Esophagus (tissue), 2 donors: ENCODE results near the gene L3MBTL1. TPM values are rescaled to one million over a fixed set of nuclear protein-coding genes. Genes with fewer than 3 reads are reported as not detected.

ENCODE experiments used
- H3K27ac ChIP-seq, 2 donors: one replicate each; pipeline ENCODE4 v1.5.1; 2013; ENCODE audit warnings: low read depth in 2 of 2, mild to moderate bottlenecking in 2 of 2, inconsistent platforms in 1 of 2, low read length in 1 of 2, moderate library complexity in 1 of 2
- H3K27me3 ChIP-seq, 2 donors: one replicate each; pipeline ENCODE4 v1.6.1; 2013; ENCODE audit warnings: low read length in 2 of 2, control low read depth in 1 of 2, mild to moderate bottlenecking in 1 of 2; ENCODE audit not compliant: insufficient read depth in 2 of 2, control insufficient read depth in 1 of 2
- H3K36me3 ChIP-seq, 2 donors: one replicate each; pipeline ENCODE4 v1.6.1; 2013; ENCODE audit warnings: low read length in 1 of 2; ENCODE audit not compliant: control insufficient read depth in 2 of 2, insufficient read depth in 2 of 2
- H3K4me1 ChIP-seq, 2 donors: one replicate each; pipeline ENCODE4 v1.6.1; 2013; ENCODE audit warnings: low read length in 1 of 2; ENCODE audit not compliant: control insufficient read depth in 2 of 2, insufficient read depth in 2 of 2
- H3K4me3 ChIP-seq, 2 donors: one replicate each; pipeline ENCODE4 v1.5.1; 2013; ENCODE audit warnings: low read length in 2 of 2, mild to moderate bottlenecking in 2 of 2, low read depth in 1 of 2, moderate library complexity in 1 of 2
- H3K9me3 ChIP-seq, 2 donors: one replicate each; pipeline ENCODE4 v1.6.1; 2013; ENCODE audit warnings: mild to moderate bottlenecking in 2 of 2, low read depth in 1 of 2, low read length in 1 of 2, moderate library complexity in 1 of 2; ENCODE audit not compliant: control insufficient read depth in 2 of 2, insufficient read depth in 1 of 2
- WGBS, 2 donors: extraction: QIAGEN DNeasy Blood & Tissue Kit; methylation state at CpG; one replicate each; pipeline ENCODE4 v1.1.7; 2013; 5-methylcytosine and 5-hydroxymethylcytosine counted together
- polyA plus RNA-seq, 2 donors: library from polyadenylated mRNA; stranded (reverse); fragments of 200-250 nt; gene quantifications; one replicate each; pipeline ENCODE4 v1.2.3, GENCODE V29; 2013
- donor health status: healthy with polysubstance abuse.
- donor health status: Bipolar disorder and iron deficiency.

The L3MBTL1 gene
- polyA plus RNA-seq, 2 donors, result 2.8 to 10.3 TPM

DNA sequence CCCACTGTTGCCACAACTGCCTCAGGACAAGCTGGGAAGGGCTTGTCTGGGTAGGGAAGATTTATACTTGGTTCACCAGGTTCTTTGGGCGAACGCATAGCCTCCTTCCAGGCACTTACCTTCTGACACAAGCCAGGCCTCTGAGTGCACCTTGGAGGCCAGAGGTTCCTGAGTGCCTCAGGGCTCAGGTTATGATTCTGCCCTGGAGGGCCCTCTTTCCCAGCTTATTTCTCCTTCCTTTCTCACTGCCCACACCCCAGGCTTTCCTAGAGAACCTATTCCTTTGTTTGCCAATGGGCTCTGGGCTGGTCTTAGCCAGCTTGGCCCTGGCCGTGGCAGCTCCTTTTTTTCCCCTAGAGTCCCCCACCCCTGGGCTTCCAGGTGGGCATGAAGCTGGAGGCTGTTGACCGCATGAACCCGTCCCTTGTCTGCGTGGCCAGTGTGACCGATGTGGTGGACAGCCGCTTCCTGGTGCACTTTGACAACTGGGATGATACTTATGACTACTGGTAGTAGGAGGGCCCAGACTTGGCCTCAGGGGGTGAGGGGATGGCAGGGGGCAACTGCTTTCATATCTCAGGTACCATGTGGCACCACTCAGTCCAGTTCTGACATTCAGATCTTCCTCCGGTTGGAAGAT lies 25.0 kb downstream of the L3MBTL1 start:
- no peak overlapping the region for H3K27ac ChIP-seq
- no peaks in the 10 kb centered on the region for H3K27me3 ChIP-seq
- no peaks in the 10 kb centered on the region for H3K4me1 ChIP-seq
- H3K9me3 ChIP-seq, result no peaks in the 10 kb centered on the region
- H3K36me3 ChIP-seq, result peaks cover 0 to 13% of the 10 kb centered on the region in 2 donors
- H3K4me3 ChIP-seq, result no peak overlapping the region
- 94 to 95% methylated on average over 9 of the region's 9 CpGs for WGBS, 2 donors

DNA sequence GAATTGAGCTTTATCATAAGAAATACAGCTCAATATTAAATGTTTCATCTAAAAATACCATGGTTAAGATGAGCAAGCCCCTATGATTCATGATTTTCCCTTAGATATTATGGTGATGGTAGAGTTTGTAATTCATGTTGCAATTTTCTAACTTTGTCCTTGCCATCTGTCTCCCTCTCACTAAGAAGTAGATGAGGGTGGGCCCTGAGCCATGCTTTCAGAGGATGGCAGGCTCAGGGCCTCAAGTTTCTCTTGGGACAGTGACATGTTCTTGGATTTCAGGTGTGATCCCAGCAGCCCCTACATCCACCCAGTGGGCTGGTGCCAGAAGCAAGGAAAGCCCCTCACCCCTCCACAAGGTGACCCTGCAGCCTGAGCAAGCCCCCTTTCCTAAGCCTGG lies 25.6 kb downstream of the L3MBTL1 start:
- Histone ChIP-seq H3K4me3 (no peak overlapping the region), H3K27me3 (no peaks in the 10 kb centered on the region), H3K27ac (no peak overlapping the region), H3K9me3 (no peaks in the 10 kb centered on the region), H3K36me3 (peaks cover 0 to 13% of the 10 kb centered on the region in 2 donors), H3K4me1 (no peaks in the 10 kb centered on the region)

DNA sequence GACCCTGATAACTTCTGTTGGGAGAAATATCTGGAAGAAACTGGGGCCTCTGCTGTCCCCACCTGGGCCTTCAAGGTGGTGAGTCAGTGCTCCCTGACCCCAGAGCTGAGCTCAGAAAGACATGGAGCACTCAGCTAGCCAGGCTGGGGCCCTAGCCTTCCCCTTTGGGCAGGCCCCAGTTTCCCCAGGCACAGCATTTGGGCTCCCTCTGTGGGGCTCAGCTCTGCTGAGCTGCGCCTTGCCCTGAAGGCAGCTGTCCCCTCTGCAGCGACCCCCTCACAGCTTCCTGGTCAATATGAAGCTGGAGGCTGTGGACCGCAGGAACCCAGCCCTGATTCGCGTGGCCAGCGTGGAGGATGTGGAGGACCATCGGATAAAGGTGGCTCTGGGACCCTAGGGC lies 26.5 kb downstream of the L3MBTL1 start:
- Histone ChIP-seq H3K27me3 (no peaks in the 10 kb centered on the region), H3K4me1 (peaks cover 0 to under 1% of the 10 kb centered on the region in 2 donors), H3K9me3 (no peaks in the 10 kb centered on the region), H3K4me3 (no peak overlapping the region), H3K36me3 (peaks cover 0 to 13% of the 10 kb centered on the region in 2 donors), H3K27ac (no peak overlapping the region)
- 94 to 95% methylated on average over 7 of the region's 7 CpGs for WGBS, 2 donors

DNA sequence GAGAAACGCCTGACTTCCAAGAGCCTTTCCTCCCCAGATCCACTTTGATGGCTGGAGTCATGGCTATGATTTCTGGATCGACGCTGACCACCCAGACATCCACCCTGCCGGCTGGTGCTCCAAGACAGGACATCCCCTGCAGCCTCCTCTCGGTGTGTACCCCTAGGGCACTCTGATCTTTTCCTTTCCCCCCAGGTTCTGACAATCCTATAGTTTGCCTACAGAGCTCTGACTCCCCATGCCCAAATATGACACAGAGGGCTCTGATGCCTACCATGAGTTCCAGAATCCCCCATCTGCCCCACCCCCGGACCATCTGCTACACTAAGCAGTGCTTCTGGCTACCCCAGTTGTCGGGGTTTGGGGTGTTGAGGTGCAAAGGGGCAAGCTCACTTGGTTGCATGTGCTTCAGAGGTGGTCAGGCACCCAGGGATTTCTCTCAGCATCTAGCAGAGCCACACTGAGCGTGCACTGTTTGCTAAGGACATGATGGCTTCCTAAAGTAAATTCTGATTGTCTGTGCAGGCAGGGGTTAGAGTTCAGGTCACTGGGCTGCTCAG lies 27.4 kb downstream of the L3MBTL1 start:
- Histone ChIP-seq H3K27me3 (no peaks in the 10 kb centered on the region), H3K9me3 (no peaks in the 10 kb centered on the region), H3K4me3 (no peak overlapping the region), H3K36me3 (peaks cover 0 to 15% of the 10 kb centered on the region in 2 donors), H3K27ac (no peak overlapping the region), H3K4me1 (peaks cover 0 to 2% of the 10 kb centered on the region in 2 donors)
- 91 to 92% methylated on average over 8 of the region's 8 CpGs for WGBS, 2 donors

DNA sequence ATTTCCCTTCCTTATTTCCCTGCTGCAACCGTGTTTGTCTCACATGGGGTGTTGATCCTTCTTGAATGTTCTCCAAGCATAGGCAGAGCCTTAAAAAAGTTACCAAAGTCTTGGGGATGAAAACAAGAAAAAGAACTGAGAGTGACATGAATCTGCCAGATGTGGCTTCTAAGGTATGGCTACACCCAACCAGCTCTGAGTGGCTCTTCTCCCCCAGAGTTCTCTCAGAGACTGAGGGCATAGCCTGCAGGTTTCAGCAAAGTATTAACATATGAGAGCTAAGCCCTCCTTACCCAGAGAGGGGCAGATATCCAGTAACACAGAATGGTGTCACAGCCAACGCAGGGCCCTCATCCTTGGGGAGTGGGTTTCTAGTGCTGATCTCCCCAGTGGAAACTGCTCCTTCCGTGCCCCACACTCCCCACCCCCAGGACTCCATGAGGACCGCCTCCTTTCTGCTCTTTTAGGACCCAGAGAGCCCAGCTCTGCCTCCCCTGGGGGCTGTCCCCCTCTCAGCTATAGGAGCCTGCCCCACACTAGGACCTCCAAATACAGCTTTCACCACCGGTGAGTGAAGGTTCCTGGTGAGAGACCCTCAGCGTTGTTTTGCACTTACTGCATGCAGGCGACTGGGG lies 28.0 kb downstream of the L3MBTL1 start:
- Histone ChIP-seq H3K27me3 (no peaks in the 10 kb centered on the region), H3K27ac (no peak overlapping the region), H3K4me1 (peaks cover 0 to 2% of the 10 kb centered on the region in 2 donors), H3K9me3 (no peaks in the 10 kb centered on the region), H3K36me3 (peaks cover 3 to 18% of the 10 kb centered on the region in 2 donors), H3K4me3 (no peak overlapping the region)
- 83 to 86% methylated on average over 7 of the region's 7 CpGs for WGBS, 2 donors

DNA sequence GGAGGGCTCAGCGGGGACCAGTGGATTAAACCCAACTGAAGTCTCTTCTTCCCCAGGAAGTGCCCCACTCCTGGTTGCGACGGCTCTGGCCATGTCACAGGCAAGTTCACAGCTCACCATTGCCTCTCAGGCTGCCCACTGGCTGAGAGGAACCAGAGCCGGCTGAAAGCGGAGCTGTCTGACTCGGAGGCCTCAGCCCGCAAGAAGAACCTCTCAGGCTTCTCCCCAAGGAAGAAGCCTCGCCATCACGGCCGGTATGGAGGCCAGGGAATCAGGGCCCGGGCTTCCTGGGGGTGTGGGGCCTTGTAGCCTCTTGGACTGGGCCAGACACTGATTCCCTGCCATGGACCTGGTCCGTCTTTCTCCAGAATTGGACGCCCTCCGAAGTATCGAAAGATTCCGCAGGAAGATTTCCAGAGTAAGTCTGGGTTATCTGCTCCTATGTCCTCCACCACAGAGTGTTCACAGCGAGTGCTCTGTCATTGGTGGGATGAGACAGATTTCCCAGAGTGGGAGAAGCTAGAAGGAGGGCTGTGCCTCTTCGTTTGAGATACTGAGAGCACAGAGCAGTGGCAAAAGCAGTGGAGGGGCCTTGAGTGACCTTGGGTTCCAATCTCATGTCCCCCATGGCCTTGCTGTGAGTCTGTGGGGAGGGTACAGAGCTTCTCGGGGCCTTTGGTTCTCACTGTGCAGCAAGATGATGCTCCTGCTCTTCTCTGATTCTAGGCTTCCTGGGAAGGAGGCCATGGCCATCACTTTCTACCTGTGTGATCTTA lies 28.7 kb downstream of the L3MBTL1 start:
- H3K4me1 ChIP-seq, result peaks cover 0 to 2% of the 10 kb centered on the region in 2 donors
- H3K27me3 ChIP-seq, result no peaks in the 10 kb centered on the region
- no peak overlapping the region for H3K4me3 ChIP-seq
- H3K27ac ChIP-seq, result no peak overlapping the region
- no peaks in the 10 kb centered on the region for H3K9me3 ChIP-seq
- peaks cover 3 to 18% of the 10 kb centered on the region in 2 donors for H3K36me3 ChIP-seq
- WGBS, 2 donors, result 91 to 92% methylated on average over 19 of the region's 19 CpGs

DNA sequence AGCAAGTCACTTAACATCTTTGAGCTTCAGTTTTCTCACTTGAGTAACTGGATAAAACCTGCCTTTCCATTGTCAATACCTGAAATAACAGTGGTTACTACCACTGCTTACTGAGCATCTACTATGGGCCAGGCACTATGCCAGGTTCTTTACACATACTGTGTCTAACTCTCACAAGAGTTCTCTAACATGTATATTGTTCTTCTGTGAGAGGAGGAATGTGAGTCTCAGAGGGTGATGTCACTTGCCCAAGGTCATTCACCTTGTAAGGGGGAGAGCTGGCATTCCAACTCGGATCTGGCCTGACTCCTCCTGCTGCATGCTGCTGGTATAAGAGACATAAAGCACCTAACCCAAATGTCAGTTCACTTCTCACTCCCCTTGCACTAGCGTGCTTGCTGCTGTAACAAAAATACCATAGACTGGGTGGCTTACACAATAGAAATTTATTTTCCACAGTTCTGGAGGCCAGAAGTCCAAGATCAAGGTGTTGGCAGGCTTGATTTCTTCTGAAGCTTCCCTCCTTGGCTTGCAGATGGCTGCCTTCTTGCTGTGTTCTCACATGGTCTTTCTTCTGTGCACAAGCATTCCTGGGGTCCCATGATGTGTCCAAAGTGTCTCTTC lies 29.4 kb downstream of the L3MBTL1 start:
- Histone ChIP-seq H3K27me3 (no peaks in the 10 kb centered on the region), H3K9me3 (no peaks in the 10 kb centered on the region), H3K4me3 (no peak overlapping the region), H3K27ac (no peak overlapping the region), H3K4me1 (peaks cover 0 to 2% of the 10 kb centered on the region in 2 donors), H3K36me3 (peaks cover 3 to 18% of the 10 kb centered on the region in 2 donors)
- 55% methylated on average over 2 of the region's 2 CpGs for WGBS, 2 donors

DNA sequence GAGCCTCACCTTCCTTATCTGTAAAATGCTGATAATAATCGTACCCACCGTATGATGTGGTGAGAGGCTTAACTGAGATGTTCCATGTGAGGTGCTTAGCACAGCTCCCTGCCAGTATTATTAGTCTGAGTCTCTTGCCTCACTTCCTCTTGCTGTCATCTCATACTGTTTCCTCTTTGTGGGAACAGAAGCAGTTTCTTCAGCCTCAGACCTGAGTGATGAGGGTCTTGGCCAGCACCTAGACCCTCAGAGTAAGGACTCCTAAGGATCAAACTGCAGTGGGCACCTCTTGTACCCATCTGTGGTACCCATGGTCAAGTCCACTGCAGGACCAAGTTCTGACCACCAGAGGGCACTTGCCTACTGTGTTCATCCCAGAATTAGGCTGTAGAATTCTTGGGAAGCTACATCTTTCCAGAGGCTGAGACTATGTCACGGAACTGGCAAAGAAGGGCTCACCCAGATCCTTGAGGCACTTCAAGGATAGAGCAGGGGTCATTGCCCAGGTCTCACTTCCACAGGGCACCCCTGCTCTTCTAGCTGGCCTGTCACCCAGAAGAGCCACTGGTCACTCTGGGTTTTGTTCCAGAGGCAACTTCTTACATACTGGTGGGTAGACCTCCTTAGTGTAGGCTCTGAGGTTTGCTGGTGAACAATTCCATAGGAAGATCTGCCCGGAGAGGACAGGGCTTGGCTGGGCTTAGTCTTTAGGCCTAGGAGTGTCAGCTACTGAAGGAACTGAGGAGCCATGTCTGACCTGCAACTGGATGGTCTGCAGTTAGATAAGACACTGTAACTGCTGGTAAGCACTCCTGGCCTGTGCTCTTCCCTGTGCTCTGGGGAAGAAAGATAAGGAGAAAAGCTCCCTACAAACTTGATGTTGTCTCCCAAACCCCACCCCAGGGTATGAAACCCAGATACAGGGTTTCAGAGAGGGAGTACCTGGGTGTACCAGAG lies 30.7 kb downstream of the L3MBTL1 start:
- Histone ChIP-seq H3K4me1 (peaks cover 0 to 2% of the 10 kb centered on the region in 2 donors), H3K9me3 (no peaks in the 10 kb centered on the region), H3K27ac (no peak overlapping the region), H3K27me3 (no peaks in the 10 kb centered on the region), H3K36me3 (peaks cover 3 to 18% of the 10 kb centered on the region in 2 donors), H3K4me3 (no peak overlapping the region)
- 38 to 51% methylated on average over 4 of the region's 4 CpGs for WGBS, 2 donors
